Measurements from ENCODE around the gene GBA3.

Gene GBA3

GRCh38 chr4:22721204-22721603 lies 28.5 kb downstream of the GBA3 start:
- no peak for ATAC-seq
- TF ChIP-seq ZFP30 (CRISPR knock-in tag; IDR thresholded peaks at IDR 0.05) (no peak), ESRRG (CRISPR knock-in tag; IDR thresholded peaks at IDR 0.05) (no peak), SNAI2 (CRISPR knock-in tag; IDR thresholded peaks at IDR 0.05) (no peak)

DNA sequence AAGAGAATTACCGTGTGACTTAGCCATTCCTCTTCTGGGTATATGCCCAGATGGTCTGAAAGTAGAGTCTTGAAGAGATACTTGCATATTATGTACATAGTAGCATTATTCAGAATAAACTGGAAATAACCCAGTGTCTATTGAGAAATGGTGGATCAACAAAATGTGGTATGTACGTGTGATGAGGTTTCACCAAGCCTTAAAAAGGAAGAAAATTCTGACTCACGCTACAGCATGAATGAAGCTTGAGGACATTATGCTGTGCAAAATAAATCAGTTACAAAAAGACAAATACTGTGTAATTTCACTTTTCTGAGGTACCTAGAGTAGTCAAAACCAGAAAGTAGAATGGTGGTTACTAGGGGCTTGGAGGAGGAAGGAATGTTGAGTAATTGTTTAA lies 37.3 kb downstream of the GBA3 start:
- TF ChIP-seq PATZ1 (CRISPR knock-in tag; IDR thresholded peaks at IDR 0.05; ENCODE audit: borderline replicate concordance): no peak
- TF ChIP-seq ZFP3 (CRISPR knock-in tag; IDR thresholded peaks at IDR 0.05): no peak
- TF ChIP-seq ZC3H10 (CRISPR knock-in tag; IDR thresholded peaks at IDR 0.05): no peak
- no peak for TF ChIP-seq OSR1 (CRISPR knock-in tag; IDR thresholded peaks at IDR 0.05)
- no peak for TF ChIP-seq SNAI2 (CRISPR knock-in tag; IDR thresholded peaks at IDR 0.05)
- no peak for TF ChIP-seq BACH2 (CRISPR knock-in tag; IDR thresholded peaks at IDR 0.05; ENCODE audit: borderline replicate concordance)
- TF ChIP-seq, protein P1, sequence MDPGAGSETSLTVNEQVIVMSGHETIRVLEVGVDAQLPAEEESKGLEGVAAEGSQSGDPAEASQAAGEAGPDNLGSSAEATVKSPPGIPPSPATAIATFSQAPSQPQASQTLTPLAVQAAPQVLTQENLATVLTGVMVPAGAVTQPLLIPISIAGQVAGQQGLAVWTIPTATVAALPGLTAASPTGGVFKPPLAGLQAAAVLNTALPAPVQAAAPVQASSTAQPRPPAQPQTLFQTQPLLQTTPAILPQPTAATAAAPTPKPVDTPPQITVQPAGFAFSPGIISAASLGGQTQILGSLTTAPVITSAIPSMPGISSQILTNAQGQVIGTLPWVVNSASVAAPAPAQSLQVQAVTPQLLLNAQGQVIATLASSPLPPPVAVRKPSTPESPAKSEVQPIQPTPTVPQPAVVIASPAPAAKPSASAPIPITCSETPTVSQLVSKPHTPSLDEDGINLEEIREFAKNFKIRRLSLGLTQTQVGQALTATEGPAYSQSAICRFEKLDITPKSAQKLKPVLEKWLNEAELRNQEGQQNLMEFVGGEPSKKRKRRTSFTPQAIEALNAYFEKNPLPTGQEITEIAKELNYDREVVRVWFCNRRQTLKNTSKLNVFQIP (CRISPR knock-in tag; IDR thresholded peaks at IDR 0.05; ENCODE audit: borderline replicate concordance, low read depth): no peak
- no peak for TF ChIP-seq RARB (CRISPR knock-in tag; IDR thresholded peaks at IDR 0.05)
- TF ChIP-seq CSRNP3 (CRISPR knock-in tag; IDR thresholded peaks at IDR 0.05): no peak
- no peak for TF ChIP-seq TOX (CRISPR knock-in tag; IDR thresholded peaks at IDR 0.05; ENCODE audit: borderline replicate concordance)
- no peak for TF ChIP-seq ZNF70 (CRISPR knock-in tag; IDR thresholded peaks at IDR 0.05)
- TF ChIP-seq, protein P2, sequence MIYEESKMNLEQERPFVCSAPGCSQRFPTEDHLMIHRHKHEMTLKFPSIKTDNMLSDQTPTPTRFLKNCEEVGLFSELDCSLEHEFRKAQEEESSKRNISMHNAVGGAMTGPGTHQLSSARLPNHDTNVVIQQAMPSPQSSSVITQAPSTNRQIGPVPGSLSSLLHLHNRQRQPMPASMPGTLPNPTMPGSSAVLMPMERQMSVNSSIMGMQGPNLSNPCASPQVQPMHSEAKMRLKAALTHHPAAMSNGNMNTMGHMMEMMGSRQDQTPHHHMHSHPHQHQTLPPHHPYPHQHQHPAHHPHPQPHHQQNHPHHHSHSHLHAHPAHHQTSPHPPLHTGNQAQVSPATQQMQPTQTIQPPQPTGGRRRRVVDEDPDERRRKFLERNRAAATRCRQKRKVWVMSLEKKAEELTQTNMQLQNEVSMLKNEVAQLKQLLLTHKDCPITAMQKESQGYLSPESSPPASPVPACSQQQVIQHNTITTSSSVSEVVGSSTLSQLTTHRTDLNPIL (CRISPR knock-in tag; IDR thresholded peaks at IDR 0.05; ENCODE audit: low read depth): no peak
- no peak for TF ChIP-seq ESRRG (CRISPR knock-in tag; IDR thresholded peaks at IDR 0.05)
- TF ChIP-seq CSDC2 (CRISPR knock-in tag; IDR thresholded peaks at IDR 0.05): no peak
- TF ChIP-seq ZNF565 (CRISPR knock-in tag; conservative IDR thresholded peaks at IDR 0.05; ENCODE audit: low read depth): no peak
- no peak for TF ChIP-seq ZNF8 (CRISPR knock-in tag; IDR thresholded peaks at IDR 0.05)
- TF ChIP-seq TSHZ2 (CRISPR knock-in tag; IDR thresholded peaks at IDR 0.05): no peak
- no peak for TF ChIP-seq ISL1 (CRISPR knock-in tag; IDR thresholded peaks at IDR 0.05)
- ATAC-seq: no peak

DNA sequence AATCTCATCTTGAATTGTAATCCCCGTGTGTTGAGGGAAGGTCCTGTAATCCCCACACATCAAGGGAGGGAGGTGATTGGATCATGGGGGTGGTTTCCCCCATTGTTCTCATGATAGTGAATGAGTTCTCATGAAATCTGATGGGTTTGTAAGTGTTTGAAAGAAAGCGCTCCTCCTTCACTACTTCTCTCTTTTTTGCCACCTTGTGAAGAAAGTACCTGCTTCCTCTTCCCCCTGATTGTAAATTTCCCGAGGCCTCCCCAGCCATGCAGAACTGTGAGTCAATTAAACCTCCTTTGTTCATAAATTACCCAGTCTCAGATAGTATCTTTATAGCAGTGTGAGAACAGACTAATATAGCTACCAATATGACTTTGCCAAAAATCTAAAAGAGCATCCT lies 41.1 kb downstream of the GBA3 start:
- no peak for ATAC-seq
- no peak for TF ChIP-seq BACH2 (CRISPR knock-in tag; IDR thresholded peaks at IDR 0.05; ENCODE audit: borderline replicate concordance)
- no peak for TF ChIP-seq GLIS3 (CRISPR knock-in tag; IDR thresholded peaks at IDR 0.05)
- TF ChIP-seq, protein P1 (CRISPR knock-in tag; IDR thresholded peaks at IDR 0.05; ENCODE audit: borderline replicate concordance, low read depth): no peak
- TF ChIP-seq CSRNP3 (CRISPR knock-in tag; IDR thresholded peaks at IDR 0.05): no peak
- TF ChIP-seq TSHZ2 (CRISPR knock-in tag; IDR thresholded peaks at IDR 0.05): no peak
- no peak for TF ChIP-seq ZNF70 (CRISPR knock-in tag; IDR thresholded peaks at IDR 0.05)
- TF ChIP-seq PPARA (CRISPR knock-in tag; IDR thresholded peaks at IDR 0.05; ENCODE audit: borderline replicate concordance): no peak
- no peak for TF ChIP-seq CSDC2 (CRISPR knock-in tag; IDR thresholded peaks at IDR 0.05)
- TF ChIP-seq TCF4 (CRISPR knock-in tag; IDR thresholded peaks at IDR 0.05; ENCODE audit: borderline replicate concordance): no peak

All from SK-N-SH treated with all-trans-retinoic acid at 6 μM for 48 hours (cell line).